SK-N-SH (cell line): ENCODE results near the gene LRP4.

Experiments
- CTCF ChIP-seq: fragments of 200-600 bp; sonication (generic); IDR thresholded peaks from 2 replicates; pipeline ENCODE4 v1.6.1; 2017; ENCODE audit warnings: antibody characterized with exemption, mild to moderate bottlenecking, moderate library complexity
- FOSL2 ChIP-seq: IDR thresholded peaks from 2 replicates; pipeline ENCODE4 v1.4.0; 2012; ENCODE audit warnings: low read depth, mild to moderate bottlenecking, moderate library complexity, borderline replicate concordance
- MAX ChIP-seq: IDR thresholded peaks from 2 replicates; pipeline ENCODE4 v1.4.0; 2012; ENCODE audit warnings: low read depth
- PBX3 ChIP-seq: IDR thresholded peaks from 2 replicates; pipeline ENCODE4; 2012
- POLR2AphosphoS5 ChIP-seq: IDR thresholded peaks from 2 replicates; pipeline ENCODE4 v1.6.1; 2012; ENCODE audit warnings: low read depth, low read length
- RCOR1 ChIP-seq: fragments of 150-350 bp; IDR thresholded peaks from 2 replicates; pipeline ENCODE4 v1.6.1; 2017; ENCODE audit warnings: antibody characterized with exemption, low read length
- SIN3A ChIP-seq: IDR thresholded peaks from 2 replicates; pipeline ENCODE4 v1.6.1; 2012; ENCODE audit warnings: low read depth, mild to moderate bottlenecking, low read length, moderate library complexity, borderline replicate concordance
- SMC3 ChIP-seq: IDR thresholded peaks from 2 replicates; pipeline ENCODE4 v1.6.1; 2012; ENCODE audit warnings: low read depth, low read length, improper control_type of control experiment
- TAF1 ChIP-seq: IDR thresholded peaks from 2 replicates; pipeline ENCODE4 v1.6.1; 2012; ENCODE audit warnings: low read depth, mild to moderate bottlenecking, low read length, moderate library complexity, borderline replicate concordance

DNA sequence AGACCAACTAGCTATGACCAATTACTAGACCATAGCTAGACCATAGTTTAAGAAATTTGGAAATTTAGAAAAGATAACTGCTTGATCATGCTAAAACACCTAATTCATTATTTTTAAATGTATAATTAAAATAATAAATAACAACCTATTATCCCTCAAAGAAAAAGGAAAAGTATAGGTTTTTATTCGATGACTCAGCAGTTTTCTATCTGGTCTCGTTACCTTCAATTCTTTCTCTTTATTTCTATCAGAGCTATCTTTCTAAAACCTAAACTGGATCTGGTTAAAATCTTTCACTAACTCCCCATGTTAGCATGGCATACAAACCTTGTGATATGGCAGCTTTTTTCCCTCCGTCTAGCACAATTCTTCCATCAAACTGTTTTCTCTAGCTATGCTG lies 45.5 kb upstream of the LRP4 start:
- TF ChIP-seq CTCF (no peak), MAX (no peak), TAF1 (no peak), POLR2AphosphoS5 (no peak), SMC3 (no peak), RCOR1 (no peak), PBX3 (no peak), FOSL2 (no peak), SIN3A (no peak)
